SK-N-SH (cell line): ENCODE results near the gene FANCI.

ENCODE experiments used
- ELF1 ChIP-seq: IDR thresholded peaks from 2 replicates; pipeline ENCODE4 v1.4.0; 2012
- GATA2 ChIP-seq: sonication (generic); formaldehyde crosslinking; IDR thresholded peaks from 2 replicates; pipeline ENCODE4 v1.5.0; 2020; ENCODE audit warnings: mild to moderate bottlenecking, missing genetic modification reagents
- NFIC ChIP-seq: IDR thresholded peaks from 2 replicates; pipeline ENCODE4 v1.4.0; 2012; ENCODE audit warnings: borderline replicate concordance
- RXRA ChIP-seq: IDR thresholded peaks from 2 replicates; pipeline ENCODE4 v1.4.0; 2012; ENCODE audit warnings: low read depth, mild to moderate bottlenecking, borderline replicate concordance
- TEAD4 ChIP-seq: IDR thresholded peaks from 2 replicates; pipeline ENCODE4 v1.4.0; 2012; ENCODE audit warnings: mild to moderate bottlenecking, borderline replicate concordance; ENCODE audit not compliant: insufficient read depth
- YY1 ChIP-seq: IDR thresholded peaks from 2 replicates; pipeline ENCODE4 v1.4.0; 2012; ENCODE audit warnings: low read depth, mild to moderate bottlenecking
- TF ChIP-seq, protein P1 (sequence below): IDR thresholded peaks from 2 replicates; pipeline ENCODE4 v1.4.0; 2012; ENCODE audit warnings: low read depth
- TF ChIP-seq, protein P2 (sequence below): fragments of 200-600 bp; sonication (generic); IDR thresholded peaks from 2 replicates; pipeline ENCODE4 v1.6.1; 2017; ENCODE audit warnings: antibody characterized with exemption, mild to moderate bottlenecking, moderate library complexity

DNA sequence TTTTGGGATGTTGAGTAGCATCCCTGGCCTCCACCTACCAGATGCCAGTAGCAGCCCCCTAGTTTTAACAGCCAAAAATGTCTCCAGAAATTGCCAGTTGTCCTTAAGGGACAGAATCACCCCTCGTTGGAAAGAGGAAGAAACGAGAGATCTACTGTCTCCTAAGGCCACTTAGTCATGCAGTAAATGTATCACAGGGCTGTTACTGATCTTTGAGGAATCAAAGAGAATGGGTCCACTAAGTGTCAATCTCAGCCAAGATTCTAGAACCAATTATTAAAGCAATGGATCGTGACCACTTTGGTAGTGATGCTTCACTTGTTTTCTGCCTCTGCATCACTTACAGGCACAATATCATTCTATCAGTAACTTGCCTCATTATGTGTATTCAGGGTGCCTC lies 64.5 kb downstream of the FANCI start:
- TF ChIP-seq, protein P1, sequence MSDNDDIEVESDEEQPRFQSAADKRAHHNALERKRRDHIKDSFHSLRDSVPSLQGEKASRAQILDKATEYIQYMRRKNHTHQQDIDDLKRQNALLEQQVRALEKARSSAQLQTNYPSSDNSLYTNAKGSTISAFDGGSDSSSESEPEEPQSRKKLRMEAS: no peak
- TF ChIP-seq ELF1 (no peak), GATA2 (CRISPR knock-in tag) (no peak), YY1 (no peak), RXRA (no peak), NFIC (no peak), TEAD4 (no peak)
- TF ChIP-seq, protein P2, sequence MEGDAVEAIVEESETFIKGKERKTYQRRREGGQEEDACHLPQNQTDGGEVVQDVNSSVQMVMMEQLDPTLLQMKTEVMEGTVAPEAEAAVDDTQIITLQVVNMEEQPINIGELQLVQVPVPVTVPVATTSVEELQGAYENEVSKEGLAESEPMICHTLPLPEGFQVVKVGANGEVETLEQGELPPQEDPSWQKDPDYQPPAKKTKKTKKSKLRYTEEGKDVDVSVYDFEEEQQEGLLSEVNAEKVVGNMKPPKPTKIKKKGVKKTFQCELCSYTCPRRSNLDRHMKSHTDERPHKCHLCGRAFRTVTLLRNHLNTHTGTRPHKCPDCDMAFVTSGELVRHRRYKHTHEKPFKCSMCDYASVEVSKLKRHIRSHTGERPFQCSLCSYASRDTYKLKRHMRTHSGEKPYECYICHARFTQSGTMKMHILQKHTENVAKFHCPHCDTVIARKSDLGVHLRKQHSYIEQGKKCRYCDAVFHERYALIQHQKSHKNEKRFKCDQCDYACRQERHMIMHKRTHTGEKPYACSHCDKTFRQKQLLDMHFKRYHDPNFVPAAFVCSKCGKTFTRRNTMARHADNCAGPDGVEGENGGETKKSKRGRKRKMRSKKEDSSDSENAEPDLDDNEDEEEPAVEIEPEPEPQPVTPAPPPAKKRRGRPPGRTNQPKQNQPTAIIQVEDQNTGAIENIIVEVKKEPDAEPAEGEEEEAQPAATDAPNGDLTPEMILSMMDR: no peak
